HepG2 (cell line): ENCODE data around the gene MARK2. TPM values are rescaled to one million over a fixed set of nuclear protein-coding genes. Genes with fewer than 3 reads are reported as not detected.

Experiments
- AHR ChIP-seq: IDR thresholded peaks from 2 replicates; pipeline ENCODE4 v1.6.1; 2018; ENCODE audit warnings: missing genetic modification reagents, missing compliant biosample characterization
- GATA4 ChIP-seq: sonication (generic); IDR thresholded peaks from 2 replicates; pipeline ENCODE4 v1.6.1; 2016; ENCODE audit warnings: antibody characterized with exemption, low read depth, borderline replicate concordance
- HMGXB4 ChIP-seq, 2 experiments: sonication (generic) in 1 of 2; formaldehyde crosslinking in 1 of 2; IDR thresholded peaks; 2 replicates each; pipeline versions ENCODE4 v1.4.0 to v1.6.1; 2018 to 2020; ENCODE audit warnings: missing genetic modification reagents in 2 of 2, borderline replicate concordance in 1 of 2, low read depth in 1 of 2, mild to moderate bottlenecking in 1 of 2, missing biosample characterization in 1 of 2
- HNF1B ChIP-seq: sonication (generic); formaldehyde crosslinking; IDR thresholded peaks from 2 replicates; pipeline ENCODE4 v1.5.1; 2020; ENCODE audit warnings: mild to moderate bottlenecking, moderate library complexity, missing genetic modification reagents
- HOXA5 ChIP-seq: sonication (generic); formaldehyde crosslinking; IDR thresholded peaks from 2 replicates; pipeline ENCODE4 v1.4.0; 2020; ENCODE audit warnings: missing genetic modification reagents
- KDM5B ChIP-seq: sonication (generic); formaldehyde crosslinking; IDR thresholded peaks from 2 replicates; pipeline ENCODE4 v1.4.0; 2020; ENCODE audit warnings: missing genetic modification reagents, mild to moderate bottlenecking, borderline replicate concordance
- MBNL3 ChIP-seq: fragments of 250-450 bp; sonication (Bioruptor Pico); conservative IDR thresholded peaks from 2 replicates; pipeline ENCODE4 v1.8.0; 2022; ENCODE audit warnings: mild to moderate bottlenecking, inconsistent platforms
- SMC3 ChIP-seq: IDR thresholded peaks from 2 replicates; pipeline ENCODE4 v1.6.1; 2011; ENCODE audit warnings: low read length, improper control_type of control experiment
- SNAI1 ChIP-seq: sonication (generic); formaldehyde crosslinking; IDR thresholded peaks from 2 replicates; pipeline ENCODE4 v1.5.0; 2020; ENCODE audit warnings: mild to moderate bottlenecking, missing genetic modification reagents, borderline replicate concordance
- SP4 ChIP-seq: sonication (generic); formaldehyde crosslinking; IDR thresholded peaks from 2 replicates; pipeline ENCODE4 v1.8.1; 2023; ENCODE audit warnings: mild to moderate bottlenecking, missing genetic modification reagents
- STAG1 ChIP-seq: sonication (generic); formaldehyde crosslinking; IDR thresholded peaks from 2 replicates; pipeline ENCODE4 v1.4.0; 2020; ENCODE audit warnings: missing genetic modification reagents
- ZFP62 ChIP-seq: sonication (generic); formaldehyde crosslinking; IDR thresholded peaks from 2 replicates; pipeline ENCODE4 v1.4.0; 2020; ENCODE audit warnings: missing genetic modification reagents
- ZFP90 ChIP-seq: sonication (generic); formaldehyde crosslinking; IDR thresholded peaks from 2 replicates; pipeline ENCODE4 v1.8.0; 2022; ENCODE audit warnings: missing genetic modification reagents, mild to moderate bottlenecking, inconsistent platforms, borderline replicate concordance
- ZNF468 ChIP-seq: sonication (generic); formaldehyde crosslinking; IDR thresholded peaks from 2 replicates; pipeline ENCODE4 v1.8.0; 2022; ENCODE audit warnings: mild to moderate bottlenecking, moderate library complexity, missing genetic modification reagents
- ZNF572 ChIP-seq: sonication (generic); formaldehyde crosslinking; IDR thresholded peaks from 2 replicates; pipeline ENCODE4 v1.5.1; 2020; ENCODE audit warnings: mild to moderate bottlenecking, missing genetic modification reagents
- ZNF580 ChIP-seq: IDR thresholded peaks from 2 replicates; pipeline ENCODE4 v1.6.1; 2016; ENCODE audit warnings: low read depth, borderline replicate concordance
- ZNF678 ChIP-seq: sonication (generic); formaldehyde crosslinking; IDR thresholded peaks from 2 replicates; pipeline ENCODE4 v1.4.0; 2020; ENCODE audit warnings: mild to moderate bottlenecking, missing genetic modification reagents
- ZNF713 ChIP-seq: sonication (generic); formaldehyde crosslinking; IDR thresholded peaks from 2 replicates; pipeline ENCODE4 v1.4.0; 2020; ENCODE audit warnings: mild to moderate bottlenecking, missing genetic modification reagents
- polyA plus RNA-seq, 8 experiments: library from polyadenylated mRNA; depleted of rRNA in 3 of 8; stranded (reverse) in 7 of 8; unstranded in 1 of 8; fragments of >200 nt; fragmentation: Illumina TruSeq in 4 of 8; extraction: Trizol in 4 of 8; gene quantifications; 2 replicates each; pipeline versions ENCODE4 v1.2.1 to v1.2.3, GENCODE V29; 2011 to 2016; ENCODE audit warnings: low read depth in 4 of 8, missing spikeins in 1 of 8, mixed read lengths in 1 of 8; ENCODE audit not compliant: insufficient read depth in 1 of 8
- total RNA-seq, 5 experiments: library from RNA; depleted of rRNA; stranded (reverse); fragments of >200 nt; fragmentation: Illumina TruSeq; extraction: Trizol; gene quantifications; 2 replicates each; pipeline ENCODE4 v1.2.3, GENCODE V29; 2016; ENCODE audit warnings: low read depth in 1 of 5
- TF ChIP-seq, protein P1 (sequence below): sonication (generic); formaldehyde crosslinking; IDR thresholded peaks from 2 replicates; pipeline ENCODE4 v1.4.0; 2020; ENCODE audit warnings: mild to moderate bottlenecking, missing genetic modification reagents
- TF ChIP-seq, protein P2 (sequence below): sonication (generic); formaldehyde crosslinking; IDR thresholded peaks from 2 replicates; pipeline ENCODE4 v1.8.0; 2023; ENCODE audit warnings: mild to moderate bottlenecking, missing genetic modification reagents
- TF ChIP-seq, protein P3 (sequence below): sonication (generic); formaldehyde crosslinking; IDR thresholded peaks from 2 replicates; pipeline ENCODE4 v1.8.0; 2022; ENCODE audit warnings: mild to moderate bottlenecking, missing genetic modification reagents, borderline replicate concordance
- TF ChIP-seq, protein P4 (sequence below): sonication (generic); formaldehyde crosslinking; IDR thresholded peaks from 2 replicates; pipeline ENCODE4 v1.4.0; 2020; ENCODE audit warnings: mild to moderate bottlenecking, low read depth, missing genetic modification reagents

Gene MARK2
- total and polyA plus RNA-seq, 2 of the 13 experiments (the other 11 are each of a cell fraction or from before 2014, with no cell fraction given), result 13.5 to 13.9 TPM

- TF ChIP-seq KDM5B (CRISPR knock-in tag) (0 out of 2 replicates have a peak, but pooled peaks have one; percentile 24), ZNF580 (0 out of 2 replicates have a peak, but pooled peaks have one; percentile 30), STAG1 (peak; percentile 96), SMC3 (peak; percentile 97), HNF1B (CRISPR knock-in tag) (no peak), MBNL3 (no peak), SNAI1 (no peak), ZNF713 (no peak), ZNF678 (CRISPR knock-in tag) (no peak), HMGXB4 (CRISPR knock-in tag; IDR thresholded peaks at IDR 0.05; ENCODE audit: borderline replicate concordance in 1 of 2, low read depth in 1 of 2) (peak in 1 of 2 experiments; percentile 52; a peak in 2 of 4 replicates), AHR (CRISPR knock-in tag) (no peak), ZFP62 (CRISPR knock-in tag) (no peak), ZNF468 (CRISPR knock-in tag) (no peak), GATA4 (no peak), ZNF572 (CRISPR knock-in tag) (no peak), SP4 (CRISPR knock-in tag) (no peak), HOXA5 (CRISPR knock-in tag) (no peak), ZFP90 (CRISPR knock-in tag) (no peak)
- TF ChIP-seq, protein P1, sequence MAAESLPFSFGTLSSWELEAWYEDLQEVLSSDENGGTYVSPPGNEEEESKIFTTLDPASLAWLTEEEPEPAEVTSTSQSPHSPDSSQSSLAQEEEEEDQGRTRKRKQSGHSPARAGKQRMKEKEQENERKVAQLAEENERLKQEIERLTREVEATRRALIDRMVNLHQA (CRISPR knock-in tag), result no peak
- TF ChIP-seq, protein P2, sequence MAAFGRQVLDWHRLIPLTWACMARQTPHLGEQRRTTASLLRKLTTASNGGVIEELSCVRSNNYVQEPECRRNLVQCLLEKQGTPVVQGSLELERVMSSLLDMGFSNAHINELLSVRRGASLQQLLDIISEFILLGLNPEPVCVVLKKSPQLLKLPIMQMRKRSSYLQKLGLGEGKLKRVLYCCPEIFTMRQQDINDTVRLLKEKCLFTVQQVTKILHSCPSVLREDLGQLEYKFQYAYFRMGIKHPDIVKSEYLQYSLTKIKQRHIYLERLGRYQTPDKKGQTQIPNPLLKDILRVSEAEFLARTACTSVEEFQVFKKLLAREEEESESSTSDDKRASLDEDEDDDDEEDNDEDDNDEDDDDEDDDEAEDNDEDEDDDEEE (CRISPR knock-in tag), result no peak
- TF ChIP-seq, protein P3, sequence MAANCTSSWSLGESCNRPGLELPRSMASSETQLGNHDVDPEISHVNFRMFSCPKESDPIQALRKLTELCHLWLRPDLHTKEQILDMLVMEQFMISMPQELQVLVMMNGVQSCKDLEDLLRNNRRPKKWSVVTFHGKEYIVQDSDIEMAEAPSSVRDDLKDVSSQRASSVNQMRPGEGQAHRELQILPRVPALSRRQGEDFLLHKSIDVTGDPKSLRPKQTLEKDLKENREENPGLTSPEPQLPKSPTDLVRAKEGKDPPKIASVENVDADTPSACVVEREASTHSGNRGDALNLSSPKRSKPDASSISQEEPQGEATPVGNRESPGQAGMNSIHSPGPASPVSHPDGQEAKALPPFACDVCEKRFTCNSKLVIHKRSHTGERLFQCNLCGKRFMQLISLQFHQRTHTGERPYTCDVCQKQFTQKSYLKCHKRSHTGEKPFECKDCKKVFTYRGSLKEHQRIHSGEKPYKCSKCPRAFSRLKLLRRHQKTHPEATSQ (CRISPR knock-in tag), result no peak
- TF ChIP-seq, protein P4, sequence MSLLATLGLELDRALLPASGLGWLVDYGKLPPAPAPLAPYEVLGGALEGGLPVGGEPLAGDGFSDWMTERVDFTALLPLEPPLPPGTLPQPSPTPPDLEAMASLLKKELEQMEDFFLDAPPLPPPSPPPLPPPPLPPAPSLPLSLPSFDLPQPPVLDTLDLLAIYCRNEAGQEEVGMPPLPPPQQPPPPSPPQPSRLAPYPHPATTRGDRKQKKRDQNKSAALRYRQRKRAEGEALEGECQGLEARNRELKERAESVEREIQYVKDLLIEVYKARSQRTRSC (CRISPR knock-in tag), result no peak
These were observed 1.8 kb upstream of the MARK2 start (continued) for GRCh38 chr11:63837027-63837688.
